HG02852 (cell line): Measurements from ENCODE around the gene CLDN18.

Source experiments
- ATAC-seq: cut with Tn5 transposase; IDR thresholded peaks from one replicate; pipeline ENCODE4 v1.9.1; 2021; ENCODE audit warnings: mild to moderate bottlenecking, moderate library complexity; ENCODE audit not compliant: unreplicated experiment

The CLDN18 gene

GRCh38 chr3:138009476-138010272 is at the start of gene CLDN18:
Gene CLDN18, plus strand, starts transcription at chr3:138010165. Its CDS starts 61 bp downstream, at chr3:138010226.
- ATAC-seq, result no peak

GRCh38 chr3:137962251-137962650 is 47.7 kb upstream of the CLDN18 start:
- ATAC-seq, result no peak

GRCh38 chr3:137963463-137963862 is 46.5 kb upstream of the CLDN18 start:
- no peak for ATAC-seq

- peak; percentile 88 for ATAC-seq
These were observed 38.8 kb upstream of the CLDN18 start for GRCh38 chr3:137970914-137971831.

GRCh38 chr3:137972396-137972795 is 37.6 kb upstream of the CLDN18 start:
- no peak for ATAC-seq

- no peak for ATAC-seq
These were observed 31.6 kb upstream of the CLDN18 start for GRCh38 chr3:137978328-137978727.

GRCh38 chr3:137987723-137988122 is 22.2 kb upstream of the CLDN18 start:
- peak; percentile 22 for ATAC-seq

GRCh38 chr3:137988152-137988551 is 21.8 kb upstream of the CLDN18 start:
- peak; percentile 75 for ATAC-seq

- peak; percentile 67 for ATAC-seq
These were observed 21.0 kb upstream of the CLDN18 start for GRCh38 chr3:137988982-137989381.

GRCh38 chr3:137990427-137990826 is 19.5 kb upstream of the CLDN18 start:
- ATAC-seq, result no peak

GRCh38 chr3:137992592-137992991 is 17.4 kb upstream of the CLDN18 start:
- ATAC-seq, result peak; percentile 18

GRCh38 chr3:137998121-137999042 is 11.6 kb upstream of the CLDN18 start:
- no peak for ATAC-seq

- ATAC-seq, result no peak
These were observed 6.9 kb upstream of the CLDN18 start for GRCh38 chr3:138003069-138003468.

- ATAC-seq, result no peak
These were observed 4.3 kb upstream of the CLDN18 start for GRCh38 chr3:138005627-138006026.

- no peak for ATAC-seq
These were observed 2.1 kb upstream of the CLDN18 start for GRCh38 chr3:138007898-138008297.

GRCh38 chr3:138010273-138010590 is 267 bp downstream of the CLDN18 start:
- ATAC-seq, result no peak

GRCh38 chr3:138011722-138012121 is 1.8 kb downstream of the CLDN18 start:
- no peak for ATAC-seq

GRCh38 chr3:138012526-138012925 is 2.6 kb downstream of the CLDN18 start:
- no peak for ATAC-seq

GRCh38 chr3:138016065-138016464 is 6.1 kb downstream of the CLDN18 start:
- no peak for ATAC-seq

- ATAC-seq, result no peak
These were observed 9.5 kb downstream of the CLDN18 start for GRCh38 chr3:138019281-138020069.
